Measurements from ENCODE around the gene MCTP1. TPM values are rescaled to one million over a fixed set of nuclear protein-coding genes. Genes with fewer than 3 reads are reported as not detected.

MCTP1 gene
- total RNA-seq, 2 donors from 2014 or later: 6.6 to 11.2 TPM

- Mint-ChIP-seq H3K27ac (no peak overlapping the region), H3K36me3 (no peaks in the 10 kb centered on the region), H3K27me3 (peaks cover 0 to 3% of the 10 kb centered on the region in 2 donors), H3K4me1 (ENCODE audit: low read depth in 2 of 2) (no peaks in the 10 kb centered on the region), H3K4me3 (no peak overlapping the region), H3K9me3 (no peaks in the 10 kb centered on the region)
- DNase-seq (ENCODE audit: low spot score): no peak
- ATAC-seq: no peak
Measured at GRCh38 chr5:95191330-95191729, 93.6 kb downstream of the MCTP1 start.

GRCh38 chr5:95184924-95185323 lies 100.0 kb downstream of the MCTP1 start:
- Mint-ChIP-seq H3K27me3 (peaks cover 6 to 12% of the 10 kb centered on the region in 2 donors), H3K36me3 (no peaks in the 10 kb centered on the region), H3K9me3 (no peaks in the 10 kb centered on the region), H3K4me3 (no peak overlapping the region), H3K27ac (no peak overlapping the region), H3K4me1 (ENCODE audit: low read depth in 2 of 2) (no peaks in the 10 kb centered on the region)
- DNase-seq (ENCODE audit: low spot score): no peak
- no peak for ATAC-seq

- Mint-ChIP-seq H3K9me3 (no peaks in the 10 kb centered on the region), H3K4me1 (ENCODE audit: low read depth in 2 of 2) (no peaks in the 10 kb centered on the region), H3K36me3 (no peaks in the 10 kb centered on the region), H3K27ac (no peak overlapping the region), H3K4me3 (no peak overlapping the region), H3K27me3 (peaks cover 3 to 12% of the 10 kb centered on the region in 2 donors)
- DNase-seq (ENCODE audit: low spot score): no peak
- no peak for ATAC-seq
Measured at GRCh38 chr5:95181644-95182043, 103.2 kb downstream of the MCTP1 start.

- peaks cover 4% of the 10 kb centered on the region for H3K9me3 Mint-ChIP-seq
- H3K4me3 Mint-ChIP-seq: no peak overlapping the region
- ATAC-seq: no peak
- H3K27ac Mint-ChIP-seq: no peak overlapping the region
- DNase-seq (ENCODE audit: low spot score): no peak
- no peaks in the 10 kb centered on the region for H3K4me1 Mint-ChIP-seq (ENCODE audit: low read depth in 2 of 2)
- H3K27me3 Mint-ChIP-seq: peaks cover 3 to 12% of the 10 kb centered on the region in 2 donors
- no peaks in the 10 kb centered on the region for H3K36me3 Mint-ChIP-seq
Measured at GRCh38 chr5:95178046-95178651, 106.7 kb downstream of the MCTP1 start.

GRCh38 chr5:95177456-95177855 lies 107.4 kb downstream of the MCTP1 start:
- H3K4me1 Mint-ChIP-seq (ENCODE audit: low read depth in 2 of 2): no peaks in the 10 kb centered on the region
- no peak for DNase-seq (ENCODE audit: low spot score)
- peaks cover 4% of the 10 kb centered on the region for H3K9me3 Mint-ChIP-seq
- no peak overlapping the region for H3K27ac Mint-ChIP-seq
- peaks cover 3 to 12% of the 10 kb centered on the region in 2 donors for H3K27me3 Mint-ChIP-seq
- H3K36me3 Mint-ChIP-seq: no peaks in the 10 kb centered on the region
- ATAC-seq: no peak
- no peak overlapping the region for H3K4me3 Mint-ChIP-seq

- ATAC-seq (no peak), DNase-seq (ENCODE audit: low spot score) (no peak)
- Mint-ChIP-seq H3K27me3 (peaks cover 0 to 3% of the 10 kb centered on the region in 2 donors), H3K27ac (no peak overlapping the region), H3K36me3 (peaks cover 4% of the 10 kb centered on the region), H3K4me1 (ENCODE audit: low read depth in 2 of 2) (no peaks in the 10 kb centered on the region), H3K9me3 (peaks cover 5% of the 10 kb centered on the region), H3K4me3 (no peak overlapping the region)
Measured at GRCh38 chr5:95175106-95175505, 109.8 kb downstream of the MCTP1 start.

- peaks cover 10% of the 10 kb centered on the region for H3K9me3 Mint-ChIP-seq
- DNase-seq (ENCODE audit: low spot score) (no peak), ATAC-seq (no peak)
- peaks cover 4% of the 10 kb centered on the region for H3K36me3 Mint-ChIP-seq
- peaks cover 0 to 8% of the 10 kb centered on the region in 2 donors for H3K27me3 Mint-ChIP-seq
- no peak overlapping the region for H3K4me3 Mint-ChIP-seq
- H3K4me1 Mint-ChIP-seq (ENCODE audit: low read depth in 2 of 2): no peaks in the 10 kb centered on the region
- no peak overlapping the region for H3K27ac Mint-ChIP-seq
Measured at GRCh38 chr5:95172659-95173058, 112.2 kb downstream of the MCTP1 start.

- H3K4me1 Mint-ChIP-seq (ENCODE audit: low read depth in 2 of 2): peaks cover 0 to 10% of the 10 kb centered on the region in 2 donors
- DNase-seq (ENCODE audit: low spot score): no peak
- H3K27ac Mint-ChIP-seq: no peak overlapping the region
- H3K36me3 Mint-ChIP-seq: no peaks in the 10 kb centered on the region
- H3K27me3 Mint-ChIP-seq: peaks cover 0 to 3% of the 10 kb centered on the region in 2 donors
- no peak for ATAC-seq
- H3K4me3 Mint-ChIP-seq: no peak overlapping the region
- peaks cover 8% of the 10 kb centered on the region for H3K9me3 Mint-ChIP-seq
Measured at GRCh38 chr5:95164861-95165260, 120.0 kb downstream of the MCTP1 start.

GRCh38 chr5:95163079-95163478 lies 121.8 kb downstream of the MCTP1 start:
- DNase-seq (ENCODE audit: low spot score) (no peak), ATAC-seq (no peak)
- Mint-ChIP-seq H3K4me3 (no peak overlapping the region), H3K36me3 (no peaks in the 10 kb centered on the region), H3K27ac (no peak overlapping the region), H3K4me1 (ENCODE audit: low read depth in 2 of 2) (peaks cover 0 to 10% of the 10 kb centered on the region in 2 donors), H3K9me3 (peaks cover 5% of the 10 kb centered on the region), H3K27me3 (no peaks in the 10 kb centered on the region)

GRCh38 chr5:95162231-95162992 lies 122.5 kb downstream of the MCTP1 start:
- no peak for ATAC-seq

GRCh38 chr5:95159603-95160002 lies 125.3 kb downstream of the MCTP1 start:
- H3K4me1 Mint-ChIP-seq (ENCODE audit: low read depth in 2 of 2): peaks cover 0 to 13% of the 10 kb centered on the region in 2 donors
- H3K27ac Mint-ChIP-seq: no peak overlapping the region
- H3K4me3 Mint-ChIP-seq: no peak overlapping the region
- DNase-seq (ENCODE audit: low spot score) (no peak), ATAC-seq (no peak)
- H3K27me3 Mint-ChIP-seq: no peaks in the 10 kb centered on the region
- H3K9me3 Mint-ChIP-seq: no peaks in the 10 kb centered on the region
- H3K36me3 Mint-ChIP-seq: no peaks in the 10 kb centered on the region

More at GRCh38 chr5:95162231-95162992, 122.5 kb downstream of the MCTP1 start:
- Mint-ChIP-seq H3K4me3 (no peak overlapping the region), H3K27ac (no peak overlapping the region), H3K4me1 (ENCODE audit: low read depth in 2 of 2) (peaks cover 0 to 10% of the 10 kb centered on the region in 2 donors), H3K9me3 (peaks cover 5% of the 10 kb centered on the region), H3K36me3 (no peaks in the 10 kb centered on the region), H3K27me3 (no peaks in the 10 kb centered on the region)
- no peak for DNase-seq (ENCODE audit: low spot score)

GRCh38 chr5:95155888-95156287 lies 129.0 kb downstream of the MCTP1 start:
- Mint-ChIP-seq H3K27ac (no peak overlapping the region), H3K4me1 (ENCODE audit: low read depth in 2 of 2) (peaks cover 0 to 3% of the 10 kb centered on the region in 2 donors), H3K27me3 (no peaks in the 10 kb centered on the region), H3K36me3 (no peaks in the 10 kb centered on the region), H3K9me3 (no peaks in the 10 kb centered on the region), H3K4me3 (no peak overlapping the region)
- ATAC-seq (no peak), DNase-seq (ENCODE audit: low spot score) (no peak)

GRCh38 chr5:95153511-95153910 lies 131.4 kb downstream of the MCTP1 start:
- Mint-ChIP-seq H3K9me3 (peaks cover 3% of the 10 kb centered on the region), H3K4me3 (no peak overlapping the region), H3K4me1 (ENCODE audit: low read depth in 2 of 2) (peaks cover 0 to 3% of the 10 kb centered on the region in 2 donors), H3K27ac (no peak overlapping the region), H3K27me3 (no peaks in the 10 kb centered on the region), H3K36me3 (peaks cover 1% of the 10 kb centered on the region)
- no peak for ATAC-seq
- no peak for DNase-seq (ENCODE audit: low spot score)

- no peak for ATAC-seq
Measured at GRCh38 chr5:95152535-95152934, 132.4 kb downstream of the MCTP1 start.

More at GRCh38 chr5:95152535-95152934, 132.4 kb downstream of the MCTP1 start:
- H3K27me3 Mint-ChIP-seq: peaks cover 0 to 5% of the 10 kb centered on the region in 2 donors
- H3K4me3 Mint-ChIP-seq: no peak overlapping the region
- H3K27ac Mint-ChIP-seq: no peak overlapping the region
- peaks cover 8% of the 10 kb centered on the region for H3K9me3 Mint-ChIP-seq
- peaks cover 11% of the 10 kb centered on the region for H3K36me3 Mint-ChIP-seq
- H3K4me1 Mint-ChIP-seq (ENCODE audit: low read depth in 2 of 2): peaks cover 0 to 3% of the 10 kb centered on the region in 2 donors
- DNase-seq (ENCODE audit: low spot score): no peak
